Coronary artery (tissue), 2 donors: ENCODE results near the gene MTMR4.
A peak's percentile ranks its signal among the peaks of the same experiment; 100 is the strongest.

Experiments
- DNase-seq: peaks from one replicate; pipeline ENCODE4 v3.0.0-alpha.2; 2017; ENCODE audit warnings: low spot score
- H3K27ac ChIP-seq, 2 donors: fragments of 200-600 bp; sonication (generic); one replicate each; pipeline ENCODE4 v1.5.1; 2016 to 2019
- H3K4me3 ChIP-seq: fragments of 200-600 bp; sonication (generic); 2 replicates; pipeline ENCODE4 v1.5.1; 2016; ENCODE audit warnings: mild to moderate bottlenecking, moderate library complexity
- CTCF ChIP-seq: fragments of 200-600 bp; sonication (generic); IDR thresholded peaks from one replicate; pipeline ENCODE4 v1.5.1; 2019; ENCODE audit warnings: antibody characterized with exemption

Gene MTMR4

GRCh38 chr17:58527306-58527705, 12.9 kb upstream of the MTMR4 start:
- no peak for DNase-seq
- no peak for TF ChIP-seq CTCF
- Histone ChIP-seq H3K27ac (peak overlapping the region; percentile 36 to 90), H3K4me3 (no peak overlapping the region)

GRCh38 chr17:58525239-58525638, 10.8 kb upstream of the MTMR4 start:
- H3K4me3 ChIP-seq: peak overlapping the region; percentile 20
- peak overlapping the region; percentile 68 to 90 for H3K27ac ChIP-seq
- DNase-seq: peak; percentile 90
- no peak for TF ChIP-seq CTCF

GRCh38 chr17:58521680-58522079, 7.2 kb upstream of the MTMR4 start:
- DNase-seq: no peak
- Histone ChIP-seq H3K4me3 (no peak overlapping the region), H3K27ac (no peak overlapping the region)
- TF ChIP-seq CTCF: no peak

- Histone ChIP-seq H3K27ac (no peak overlapping the region), H3K4me3 (no peak overlapping the region)
- TF ChIP-seq CTCF: no peak
- no peak for DNase-seq
Measured at GRCh38 chr17:58520843-58521430, 6.5 kb upstream of the MTMR4 start.

- peak; percentile 100 for DNase-seq
- peak overlapping the region; percentile 96 to 98 for H3K27ac ChIP-seq
- TF ChIP-seq CTCF: no peak
- peak overlapping the region; percentile 78 for H3K4me3 ChIP-seq
Measured at GRCh38 chr17:58517928-58518609, 3.6 kb upstream of the MTMR4 start.

GRCh38 chr17:58517378-58517927, 3.0 kb upstream of the MTMR4 start:
- no peak for TF ChIP-seq CTCF
- H3K4me3 ChIP-seq: peak overlapping the region; percentile 73
- DNase-seq: no peak
- H3K27ac ChIP-seq: peak overlapping the region; percentile 96 to 98
